Muscle layer of colon (tissue), 2 donors: ENCODE measurements around the gene MADD.
A peak's percentile ranks its signal among the peaks of the same experiment; 100 is the strongest.

Source experiments
- H3K27ac ChIP-seq: one replicate; pipeline ENCODE4 v1.7.0; 2013; ENCODE audit warnings: low read depth, mild to moderate bottlenecking, low read length, moderate library complexity
- H3K27me3 ChIP-seq, 2 donors: one replicate each; pipeline ENCODE4 v1.7.0; 2013; ENCODE audit warnings: low read length in 2 of 2, mild to moderate bottlenecking in 2 of 2; ENCODE audit not compliant: insufficient read depth in 2 of 2, control insufficient read depth in 1 of 2
- H3K36me3 ChIP-seq: one replicate; pipeline ENCODE4 v1.7.0; 2013; ENCODE audit warnings: mild to moderate bottlenecking, low read length; ENCODE audit not compliant: insufficient read depth
- H3K4me1 ChIP-seq: one replicate; pipeline ENCODE4 v1.7.0; 2013; ENCODE audit warnings: mild to moderate bottlenecking, low read length; ENCODE audit not compliant: insufficient read depth
- H3K4me3 ChIP-seq, 2 donors: one replicate each; pipeline ENCODE4 v1.7.0; 2013; ENCODE audit warnings: low read length in 2 of 2, low read depth in 1 of 2, mild to moderate bottlenecking in 1 of 2, moderate library complexity in 1 of 2
- H3K9ac ChIP-seq: one replicate; pipeline ENCODE4 v1.7.0; 2013; ENCODE audit warnings: low read length
- H3K9me3 ChIP-seq: one replicate; pipeline ENCODE4 v1.7.0; 2013; ENCODE audit warnings: mild to moderate bottlenecking, low read length
- donor health status: abdominal sarcoma.
- donor health status: Adenocarcinoma of cecum.

MADD gene

GRCh38 chr11:47373876-47374719, 104.2 kb downstream of the MADD start:
- H3K9ac ChIP-seq: no peak overlapping the region

GRCh38 chr11:47374720-47375019, 104.7 kb downstream of the MADD start:
- Histone ChIP-seq H3K9me3 (no peaks in the 10 kb centered on the region), H3K4me3 (no peak overlapping the region), H3K4me1 (no peaks in the 10 kb centered on the region), H3K9ac (no peak overlapping the region), H3K27me3 (no peaks in the 10 kb centered on the region), H3K36me3 (no peaks in the 10 kb centered on the region), H3K27ac (no peak overlapping the region)

More at GRCh38 chr11:47373876-47374719, 104.2 kb downstream of the MADD start:
- H3K4me3 ChIP-seq: no peak overlapping the region
- H3K4me1 ChIP-seq: no peaks in the 10 kb centered on the region
- H3K36me3 ChIP-seq: no peaks in the 10 kb centered on the region
- H3K27me3 ChIP-seq: no peaks in the 10 kb centered on the region
- no peaks in the 10 kb centered on the region for H3K9me3 ChIP-seq
- H3K27ac ChIP-seq: no peak overlapping the region

- Histone ChIP-seq H3K4me1 (no peaks in the 10 kb centered on the region), H3K9me3 (no peaks in the 10 kb centered on the region), H3K27ac (no peak overlapping the region), H3K9ac (no peak overlapping the region), H3K36me3 (no peaks in the 10 kb centered on the region), H3K27me3 (no peaks in the 10 kb centered on the region), H3K4me3 (no peak overlapping the region)
Measured at GRCh38 chr11:47375020-47375419, 105.1 kb downstream of the MADD start.

- Histone ChIP-seq H3K4me1 (no peaks in the 10 kb centered on the region), H3K9ac (no peak overlapping the region), H3K9me3 (no peaks in the 10 kb centered on the region), H3K36me3 (no peaks in the 10 kb centered on the region), H3K27me3 (no peaks in the 10 kb centered on the region), H3K27ac (no peak overlapping the region), H3K4me3 (no peak overlapping the region)
Measured at GRCh38 chr11:47375546-47376085, 105.7 kb downstream of the MADD start.

GRCh38 chr11:47376107-47376524, 106.2 kb downstream of the MADD start:
- no peaks in the 10 kb centered on the region for H3K4me1 ChIP-seq
- no peak overlapping the region for H3K27ac ChIP-seq
- H3K9ac ChIP-seq: no peak overlapping the region
- H3K36me3 ChIP-seq: no peaks in the 10 kb centered on the region
- H3K4me3 ChIP-seq: peak overlapping the region in 1 of 2 donors; percentile 18
- no peaks in the 10 kb centered on the region for H3K27me3 ChIP-seq
- H3K9me3 ChIP-seq: no peaks in the 10 kb centered on the region

- Histone ChIP-seq H3K27ac (no peak overlapping the region), H3K9ac (no peak overlapping the region), H3K4me3 (peak overlapping the region in 1 of 2 donors; percentile 18), H3K4me1 (no peaks in the 10 kb centered on the region), H3K9me3 (no peaks in the 10 kb centered on the region), H3K36me3 (no peaks in the 10 kb centered on the region), H3K27me3 (no peaks in the 10 kb centered on the region)
Measured at GRCh38 chr11:47376525-47377371, 106.8 kb downstream of the MADD start.

GRCh38 chr11:47377571-47378009, 107.7 kb downstream of the MADD start:
- Histone ChIP-seq H3K4me3 (no peak overlapping the region), H3K27ac (no peak overlapping the region), H3K27me3 (no peaks in the 10 kb centered on the region), H3K4me1 (no peaks in the 10 kb centered on the region), H3K36me3 (no peaks in the 10 kb centered on the region), H3K9ac (no peak overlapping the region), H3K9me3 (no peaks in the 10 kb centered on the region)

- Histone ChIP-seq H3K27me3 (no peaks in the 10 kb centered on the region), H3K4me3 (no peak within 1 kb of the TSS), H3K36me3 (no peaks in the 10 kb centered on the region), H3K27ac (no peak within 1 kb of the TSS), H3K9me3 (no peaks in the 10 kb centered on the region), H3K9ac (no peak within 1 kb of the TSS), H3K4me1 (no peaks in the 10 kb centered on the region)
Measured at GRCh38 chr11:47378010-47378835, 108.3 kb downstream of the MADD start, which contains the start of gene SPI1. Gene SPI1 (minus strand): TSS chr11:47378547. CDS start chr11:47378353, 194 bp downstream.

- Histone ChIP-seq H3K4me1 (no peaks in the 10 kb centered on the region), H3K4me3 (no peak overlapping the region), H3K9ac (no peak overlapping the region), H3K27ac (no peak overlapping the region), H3K27me3 (no peaks in the 10 kb centered on the region), H3K9me3 (no peaks in the 10 kb centered on the region), H3K36me3 (no peaks in the 10 kb centered on the region)
Measured at GRCh38 chr11:47378836-47379170, 108.9 kb downstream of the MADD start.

GRCh38 chr11:47379317-47379716, 109.4 kb downstream of the MADD start:
- H3K9me3 ChIP-seq: no peaks in the 10 kb centered on the region
- H3K27ac ChIP-seq: no peak overlapping the region
- no peak overlapping the region for H3K4me3 ChIP-seq
- no peaks in the 10 kb centered on the region for H3K27me3 ChIP-seq
- H3K9ac ChIP-seq: no peak overlapping the region
- H3K36me3 ChIP-seq: no peaks in the 10 kb centered on the region
- H3K4me1 ChIP-seq: no peaks in the 10 kb centered on the region
